Adipose tissue (tissue), 3 donors: ENCODE results near the gene FAM168B. TPM values are rescaled to one million over a fixed set of nuclear protein-coding genes. Genes with fewer than 3 reads are reported as not detected.
"Not testable (repeated sequence)": the region's sequence is repeated elsewhere in the genome, so short reads cannot be mapped to it uniquely, and the experiment has no call there.

Source experiments
- H3K27ac ChIP-seq: one replicate; pipeline ENCODE4 v1.5.1; 2013; ENCODE audit warnings: low read depth, low read length
- WGBS, 3 donors: extraction: QIAGEN DNeasy Blood & Tissue Kit; methylation state at CpG; one replicate each; pipeline ENCODE4 v1.1.7; 2013; 5-methylcytosine and 5-hydroxymethylcytosine counted together
- polyA plus RNA-seq, 3 donors: library from polyadenylated mRNA; stranded (reverse); fragments of 200-250 nt; gene quantifications; one replicate each; pipeline ENCODE4 v1.2.3, GENCODE V29; 2013
- donor health status: healthy with polysubstance abuse.
- donor health status: Bipolar disorder and iron deficiency.
- donor health status: healthy.

FAM168B gene
- polyA plus RNA-seq, 3 donors = 24.5 to 67.2 (median 41.6) TPM

GRCh38 chr2:131105156-131105949 is 12.1 kb upstream of the FAM168B start, which contains the start of gene PLEKHB2:
Gene PLEKHB2 (plus strand): TSS chr2:131105336. CDS start chr2:131120942, 15,606 bp downstream.
- peak within 1 kb of the TSS; percentile 88 for H3K27ac ChIP-seq
- 1% methylated on average over 61 to 66 of the region's 66 CpGs for WGBS, 3 donors

DNA sequence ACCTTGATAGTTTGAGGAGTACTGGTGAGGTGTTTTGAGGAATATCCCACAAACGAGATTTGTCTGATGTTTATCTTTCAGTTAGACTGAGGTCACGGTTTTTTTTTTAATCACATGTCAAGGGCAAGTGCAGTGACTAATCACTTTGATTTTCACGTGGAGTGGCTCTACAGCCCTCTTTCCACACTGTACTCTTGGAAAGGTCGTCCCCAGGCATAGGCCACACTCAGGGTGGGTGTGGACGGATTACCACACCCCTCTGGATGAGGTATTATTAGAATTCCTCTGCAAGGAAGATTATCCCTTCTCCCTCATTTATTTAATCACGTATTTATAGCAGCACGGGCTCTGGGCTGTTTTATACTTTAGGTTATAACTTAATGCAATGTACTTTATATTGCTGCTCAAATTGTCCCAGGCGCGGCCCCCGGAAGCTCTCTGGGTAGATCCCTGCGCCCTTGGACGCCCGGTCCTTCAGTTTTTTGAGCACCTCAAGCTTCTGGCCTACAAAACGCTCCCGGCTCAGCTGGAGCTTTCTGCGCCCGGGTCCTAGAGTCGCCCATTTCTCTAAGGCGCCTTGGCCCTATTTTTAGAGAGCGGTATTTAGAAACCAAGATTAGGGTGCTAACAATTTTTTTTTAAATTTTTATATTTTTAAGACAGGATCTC is 11.4 kb upstream of the FAM168B start:
- H3K27ac ChIP-seq = peak overlapping the region; percentile 88
- WGBS, 3 donors = 0% methylated on average over 20 of the region's 20 CpGs

- no peak overlapping the region for H3K27ac ChIP-seq
- WGBS, 3 donors = 87 to 91% (median 90%) methylated on average over 2 of the region's 2 CpGs
These were observed 9.9 kb upstream of the FAM168B start for GRCh38 chr2:131103165-131103564.

DNA sequence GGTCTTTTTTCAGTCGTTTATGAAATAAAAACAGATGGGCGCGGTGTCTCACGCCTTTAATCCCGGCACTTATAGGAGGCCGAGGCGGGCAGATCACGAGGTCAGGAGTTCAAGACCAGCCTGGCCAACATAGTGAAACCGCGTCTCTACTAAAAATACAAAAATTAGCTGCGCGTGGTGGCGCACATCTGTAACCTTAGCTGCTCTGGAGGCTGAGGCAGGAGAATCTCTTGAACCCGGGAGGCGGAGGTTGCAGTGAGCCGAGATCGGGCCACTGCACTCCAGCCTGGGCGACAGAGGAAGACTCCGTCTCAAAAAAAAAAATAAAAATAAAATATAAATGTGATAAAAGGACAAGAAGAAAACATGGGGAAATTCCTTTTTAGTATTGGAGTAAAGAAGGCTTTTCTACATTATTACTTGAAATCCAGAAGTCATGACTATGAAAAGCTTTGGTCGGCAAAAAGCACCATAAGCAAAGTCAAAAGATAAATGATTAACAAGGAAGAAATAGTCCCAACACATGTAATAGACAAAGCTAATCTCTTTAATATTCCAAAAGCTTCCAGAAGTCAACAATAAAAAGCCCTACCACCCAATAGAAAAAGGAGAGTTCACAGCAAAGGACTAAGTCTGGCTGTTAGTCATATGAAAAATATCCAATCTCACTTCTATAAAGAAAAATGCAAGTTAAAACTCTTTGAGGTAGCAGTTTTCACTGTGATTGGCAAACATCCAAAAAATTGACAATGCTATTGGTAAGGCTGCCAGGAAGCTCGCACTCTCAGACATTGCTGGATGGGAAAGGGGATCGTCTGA is 1.4 kb upstream of the FAM168B start:
- H3K27ac ChIP-seq = no peak overlapping the region
- 64 to 77% (median 76%) methylated on average over 22 of the region's 22 CpGs for WGBS, 3 donors

DNA sequence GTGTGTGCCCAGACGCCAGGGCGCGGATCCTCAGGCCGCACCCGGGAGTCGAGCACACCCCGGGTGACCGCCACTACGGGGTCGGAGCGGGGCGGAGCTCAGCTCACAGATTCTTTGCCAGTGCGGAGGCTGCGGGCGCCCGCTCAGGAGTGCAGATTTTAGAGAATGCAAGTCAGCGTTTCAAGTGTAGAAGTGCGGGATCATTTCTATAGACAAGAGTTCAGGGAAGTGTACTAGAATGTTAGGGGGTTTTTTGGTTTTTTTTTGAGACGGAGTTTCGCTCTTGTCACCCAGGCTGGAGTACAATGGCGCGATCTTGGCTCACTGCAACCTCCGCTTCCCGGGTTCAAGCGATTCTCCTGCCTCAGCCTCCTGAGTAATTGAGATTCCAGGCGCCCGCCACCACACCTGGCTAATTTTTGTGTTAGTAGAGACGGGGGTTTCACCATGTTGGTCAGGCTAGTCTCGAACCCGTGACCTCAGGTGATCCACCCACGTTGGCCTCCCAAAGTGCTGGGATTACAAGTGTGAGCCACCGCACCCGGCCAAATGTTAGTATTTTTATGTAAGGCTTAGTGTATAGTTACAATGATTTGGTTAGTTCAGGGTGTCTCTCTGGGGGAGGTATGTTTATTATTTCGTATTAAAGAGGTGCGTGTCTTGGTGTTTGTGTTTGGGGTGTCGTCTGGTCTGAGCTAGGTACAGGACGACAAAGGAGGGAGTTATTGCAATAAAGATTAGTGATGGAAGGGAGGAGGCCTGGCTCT is 619 bp upstream of the FAM168B start:
- H3K27ac ChIP-seq = no peak overlapping the region
- 7 to 11% (median 8%) methylated on average over 37 of the region's 37 CpGs for WGBS, 3 donors

- peak overlapping the region; percentile 71 for H3K27ac ChIP-seq
- 1 to 2% (median 2%) methylated on average over 26 of the region's 26 CpGs for WGBS, 3 donors
These were observed 728 bp downstream of the FAM168B start for GRCh38 chr2:131092458-131093005.

DNA sequence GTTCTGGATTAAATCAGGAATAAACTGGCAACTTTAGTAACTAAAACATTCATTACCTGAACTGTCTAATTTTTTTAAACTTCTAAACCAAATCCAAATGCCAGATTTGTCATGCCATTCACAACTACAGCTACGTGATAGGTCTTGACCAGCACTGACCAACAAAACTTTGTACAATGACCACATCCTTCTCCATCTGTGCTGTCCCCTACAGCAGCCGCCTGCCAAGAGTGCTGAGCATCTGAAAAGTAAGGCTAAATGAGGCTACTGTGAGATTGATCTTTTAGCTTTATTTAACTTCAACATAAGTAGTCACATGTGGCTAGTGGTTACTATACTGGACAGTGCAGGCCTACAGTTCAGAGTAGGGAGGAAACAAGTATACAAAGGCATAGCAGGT is 7.6 kb downstream of the FAM168B start:
- H3K27ac ChIP-seq = no peak overlapping the region
- 76 to 77% (median 76%) methylated on average over 2 of the region's 2 CpGs for WGBS, 3 donors

DNA sequence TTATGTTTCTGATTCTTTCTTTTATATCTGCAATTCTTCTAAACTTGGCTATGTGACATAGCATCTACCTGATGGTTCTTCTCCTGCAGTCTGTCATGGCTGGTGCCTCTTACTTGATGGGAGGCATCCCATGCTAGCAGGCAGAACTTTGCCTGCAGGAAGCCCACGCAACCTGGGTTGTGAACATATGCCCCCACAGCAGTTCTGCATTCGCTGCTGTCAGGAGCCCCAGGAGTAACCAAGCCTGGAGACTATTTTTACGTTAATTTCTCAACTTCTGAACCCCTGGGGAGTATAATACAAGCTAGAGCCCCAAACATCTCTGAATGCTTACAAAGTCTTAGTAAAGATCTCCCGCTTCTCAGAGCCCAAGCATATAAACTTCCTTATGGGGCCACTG is 12.1 kb downstream of the FAM168B start:
- 86 to 95% (median 89%) methylated on average over 4 of the region's 4 CpGs for WGBS, 3 donors

DNA sequence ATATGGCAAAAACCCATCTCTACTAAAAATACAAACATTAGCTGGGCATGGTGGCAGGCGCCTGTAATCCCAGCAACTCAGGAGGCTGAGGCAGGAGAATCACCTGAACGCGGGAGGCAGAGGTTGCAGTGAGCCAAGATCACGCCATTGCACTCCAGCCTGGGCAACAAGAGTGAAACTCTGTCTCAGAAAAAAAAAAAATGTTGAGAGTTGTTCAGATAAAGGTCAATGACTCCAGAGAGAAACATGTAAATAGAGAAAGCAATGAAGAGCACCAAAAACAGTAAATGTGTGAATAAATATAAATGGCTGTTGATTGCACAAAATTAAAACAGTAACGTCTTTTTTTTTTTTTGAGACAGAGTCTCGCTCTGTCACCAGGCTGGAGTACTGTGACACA is 13.3 kb downstream of the FAM168B start:
- WGBS, 3 donors = 91 to 95% (median 92%) methylated on average over 6 of the region's 6 CpGs
- H3K27ac ChIP-seq = not testable (repeated sequence)

More for the DNA sequence above, 12.1 kb downstream of the FAM168B start:
- H3K27ac ChIP-seq = no peak overlapping the region

DNA sequence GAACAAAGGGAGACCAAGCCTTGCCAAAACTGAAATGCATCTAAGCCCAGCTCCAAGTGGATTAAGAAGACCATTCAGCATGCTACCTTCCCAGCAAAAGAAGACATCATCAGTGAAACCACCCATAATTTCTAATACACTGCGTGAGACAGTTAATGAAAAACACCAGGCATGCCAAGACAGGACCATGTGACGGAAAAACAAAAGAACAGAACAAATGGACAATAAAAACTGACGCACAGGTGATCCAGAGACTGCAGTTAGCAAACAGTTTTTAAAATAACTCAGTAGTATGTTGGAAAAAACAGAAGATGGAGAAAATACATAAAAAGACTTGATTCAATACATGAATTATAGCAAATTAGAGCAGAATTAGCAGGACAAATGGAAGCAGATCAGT is 15.3 kb downstream of the FAM168B start:
- H3K27ac ChIP-seq = no peak overlapping the region
- WGBS, 3 donors = 64 to 94% (median 86%) methylated on average over 3 of the region's 3 CpGs

DNA sequence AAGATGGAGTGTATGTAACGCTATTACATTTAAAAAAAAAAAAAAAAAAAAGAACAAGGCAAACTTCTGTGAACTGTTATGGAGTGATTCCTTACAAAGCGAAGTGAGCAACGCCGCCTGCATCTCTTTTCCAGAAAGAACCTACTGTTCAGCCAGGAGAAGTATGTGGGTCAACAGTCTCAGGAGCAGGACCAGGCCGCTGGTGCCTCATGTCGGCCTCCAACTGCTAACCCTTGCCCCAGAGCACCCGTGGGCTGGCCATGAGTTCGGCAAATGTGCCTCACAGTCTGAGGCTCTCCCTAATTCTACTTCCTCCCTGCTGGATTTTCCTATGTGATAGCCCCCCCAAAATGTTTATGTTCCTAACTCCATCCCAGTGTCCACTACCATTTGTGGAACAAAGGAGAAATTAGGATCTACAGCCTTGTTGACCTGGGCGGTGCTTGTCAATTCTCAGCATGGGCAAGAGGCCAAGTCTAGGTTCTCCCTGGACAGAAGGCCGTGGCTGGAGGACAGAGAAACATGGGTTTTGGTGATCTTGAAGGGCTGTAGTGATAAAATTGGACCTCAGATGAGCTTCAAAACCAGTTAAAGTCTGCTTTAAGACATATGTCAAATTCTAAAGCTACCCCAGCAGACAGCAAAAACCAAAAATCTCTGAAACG is 15.9 kb downstream of the FAM168B start:
- no peak overlapping the region for H3K27ac ChIP-seq
- WGBS, 3 donors = 70 to 82% (median 72%) methylated on average over 11 of the region's 11 CpGs

- WGBS, 3 donors = 61 to 87% (median 85%) methylated on average over 5 of the region's 5 CpGs
These were observed 16.6 kb downstream of the FAM168B start for GRCh38 chr2:131076707-131077106.

GRCh38 chr2:131075578-131075977 is 17.7 kb downstream of the FAM168B start:
- not testable (repeated sequence) for H3K27ac ChIP-seq
- WGBS, 3 donors = 97 to 98% (median 98%) methylated on average over 15 of the region's 15 CpGs

More at GRCh38 chr2:131076707-131077106, 16.6 kb downstream of the FAM168B start:
- H3K27ac ChIP-seq = no peak overlapping the region

GRCh38 chr2:131068172-131068571 is 25.1 kb downstream of the FAM168B start:
- not testable (repeated sequence) for H3K27ac ChIP-seq
- WGBS, 3 donors = 95 to 97% (median 96%) methylated on average over 5 to 6 of the region's 6 CpGs

GRCh38 chr2:131067465-131068125 is 25.7 kb downstream of the FAM168B start:
- WGBS, 3 donors = 54 to 71% (median 54%) methylated on average over 2 of the region's 2 CpGs

DNA sequence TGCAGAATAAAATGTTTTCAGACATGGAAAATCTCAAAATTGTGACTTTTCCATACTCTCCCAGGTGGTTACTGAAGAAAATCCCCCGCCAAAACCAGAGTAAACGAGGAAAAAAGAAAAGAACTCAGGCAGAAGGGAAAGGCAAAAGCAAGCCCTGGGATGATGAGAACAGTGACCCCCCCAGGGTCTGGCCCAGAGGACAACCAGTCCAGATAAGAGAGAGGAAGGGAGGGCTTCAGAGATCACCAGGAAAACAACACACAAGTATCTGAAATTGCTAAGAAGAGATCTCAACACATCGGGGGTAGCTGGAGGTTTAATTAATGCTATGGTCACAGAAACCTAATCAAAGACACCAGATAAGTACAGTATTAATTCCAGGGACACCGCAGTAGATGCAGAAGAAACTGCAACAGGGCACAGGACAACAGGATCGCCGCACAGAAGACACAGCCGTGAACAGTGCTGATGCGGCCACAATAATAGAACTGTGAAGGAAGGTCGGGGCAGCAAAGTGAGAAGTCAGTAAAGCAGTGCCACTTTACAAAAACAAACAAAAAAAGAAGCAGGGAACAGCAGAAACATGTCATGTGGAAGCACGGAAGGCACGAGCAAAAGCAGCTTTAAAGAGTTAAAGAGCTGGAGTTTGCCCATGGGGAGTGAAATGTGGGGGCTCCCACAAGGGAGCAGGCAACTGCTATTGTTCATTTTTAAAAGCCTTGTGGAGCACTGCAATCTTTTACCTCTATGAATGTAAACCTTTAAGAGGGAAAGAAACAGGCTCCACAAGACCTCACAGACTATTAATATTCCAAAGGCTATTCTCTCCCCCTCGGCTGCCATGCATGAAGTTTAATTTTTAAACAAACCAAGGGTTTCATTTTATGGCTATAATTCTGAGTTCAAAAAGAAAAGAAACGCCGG is 28.4 kb downstream of the FAM168B start:
- H3K27ac ChIP-seq = no peak overlapping the region
- 62 to 84% (median 81%) methylated on average over 14 of the region's 14 CpGs for WGBS, 3 donors

More at GRCh38 chr2:131067465-131068125, 25.7 kb downstream of the FAM168B start:
- no peak overlapping the region for H3K27ac ChIP-seq
